ENCODE results near the gene PPP6R2. TPM values are rescaled to one million over a fixed set of nuclear protein-coding genes. Genes with fewer than 3 reads are reported as not detected.
A peak's percentile ranks its signal among the peaks of the same experiment; 100 is the strongest.

The PPP6R2 gene
- total and polyA plus RNA-seq, 8 donors = 24.4 to 243 (median 62.3) TPM

GRCh38 chr22:50400406-50400805 lies 57.3 kb downstream of the PPP6R2 start:
- Histone ChIP-seq H3K27ac (peak overlapping the region in 3 of 5 donors; percentile 52 to 78 (median 75)), H3K4me1 (peaks cover 31 to 66% (median 50%) of the 10 kb centered on the region in 4 donors), H3K9me3 (no peaks in the 10 kb centered on the region), H3K36me3 (peaks cover 7 to 49% (median 36%) of the 10 kb centered on the region in 4 donors), H3K4me3 (no peak overlapping the region), H3K27me3 (no peaks in the 10 kb centered on the region)
- TF ChIP-seq CTCF (IDR thresholded peaks at IDR 0.05) = no peak
- TF ChIP-seq POLR2A (IDR thresholded peaks at IDR 0.05) = no peak
- TF ChIP-seq POLR2AphosphoS5 (IDR thresholded peaks at IDR 0.05) = no peak
- no peak for TF ChIP-seq EP300 (IDR thresholded peaks at IDR 0.05)
- intact Hi-C loops (cut with DNase I; ENCODE audit: low total_unique reads) = no loop called here
- DNase-seq = no peak
- 46 to 69% (median 58%) methylated on average over 4 of the region's 4 CpGs for WGBS, 5 donors

- H3K27me3 ChIP-seq = no peaks in the 10 kb centered on the region
- no peak overlapping the region for H3K4me3 ChIP-seq
- peaks cover 31 to 66% (median 50%) of the 10 kb centered on the region in 4 donors for H3K4me1 ChIP-seq
- no peak for TF ChIP-seq CTCF (IDR thresholded peaks at IDR 0.05)
- no peak for TF ChIP-seq POLR2AphosphoS5 (IDR thresholded peaks at IDR 0.05)
- TF ChIP-seq POLR2A (IDR thresholded peaks at IDR 0.05) = no peak
- no peak for TF ChIP-seq EP300 (IDR thresholded peaks at IDR 0.05)
- WGBS, 5 donors = 96 to 100% (median 99%) methylated on average over 5 of the region's 5 CpGs
- peak overlapping the region in 2 of 5 donors; percentile 52 to 75 for H3K27ac ChIP-seq
- no peaks in the 10 kb centered on the region for H3K9me3 ChIP-seq
- DNase-seq = no peak
- intact Hi-C loops (cut with DNase I; ENCODE audit: low total_unique reads) = no loop called here
- H3K36me3 ChIP-seq = peaks cover 7 to 44% (median 31%) of the 10 kb centered on the region in 4 donors
Observed at GRCh38 chr22:50400931-50401330, 57.8 kb downstream of the PPP6R2 start.

GRCh38 chr22:50401907-50402306 lies 58.8 kb downstream of the PPP6R2 start:
- Histone ChIP-seq H3K4me3 (no peak overlapping the region), H3K27me3 (no peaks in the 10 kb centered on the region), H3K9me3 (no peaks in the 10 kb centered on the region), H3K27ac (peak overlapping the region in 2 of 5 donors; percentile 4 to 5), H3K4me1 (peaks cover 26 to 58% (median 43%) of the 10 kb centered on the region in 4 donors), H3K36me3 (peaks cover 9 to 40% (median 32%) of the 10 kb centered on the region in 4 donors)
- intact Hi-C loops (cut with DNase I; ENCODE audit: low total_unique reads) = no loop called here
- DNase-seq = no peak
- TF ChIP-seq CTCF (IDR thresholded peaks at IDR 0.05) (no peak), POLR2A (IDR thresholded peaks at IDR 0.05) (no peak), EP300 (IDR thresholded peaks at IDR 0.05) (no peak), POLR2AphosphoS5 (IDR thresholded peaks at IDR 0.05) (no peak)
- 92 to 100% (median 96%) methylated on average over 4 of the region's 4 CpGs for WGBS, 5 donors

- H3K4me3 ChIP-seq = no peak overlapping the region
- peak overlapping the region in 4 of 5 donors; percentile 37 to 54 (median 40) for H3K27ac ChIP-seq
- H3K27me3 ChIP-seq = no peaks in the 10 kb centered on the region
- peaks cover 23 to 45% (median 35%) of the 10 kb centered on the region in 4 donors for H3K4me1 ChIP-seq
- no peaks in the 10 kb centered on the region for H3K9me3 ChIP-seq
- H3K36me3 ChIP-seq = peaks cover 22 to 54% (median 43%) of the 10 kb centered on the region in 4 donors
- peak; percentile 61 to 73 for DNase-seq
- intact Hi-C loops (cut with DNase I; ENCODE audit: low total_unique reads) = no loop called here
- 13 to 30% (median 23%) methylated on average over 8 of the region's 8 CpGs for WGBS, 5 donors
- TF ChIP-seq POLR2A (IDR thresholded peaks at IDR 0.05) (no peak), EP300 (IDR thresholded peaks at IDR 0.05) (no peak), CTCF (IDR thresholded peaks at IDR 0.05) (no peak), POLR2AphosphoS5 (IDR thresholded peaks at IDR 0.05) (no peak)
Observed at GRCh38 chr22:50403701-50404101, 60.6 kb downstream of the PPP6R2 start.
